Esophagus squamous epithelium (tissue), 4 donors: ENCODE data around the gene ABHD12.

Source experiments
- POLR2A ChIP-seq, 4 donors: fragments of 450-650 bp; IDR thresholded peaks; one replicate each; pipeline ENCODE4 v1.6.1; 2017; ENCODE audit warnings: antibody characterized with exemption in 4 of 4, mild to moderate bottlenecking in 4 of 4, moderate library complexity in 3 of 4
- TF ChIP-seq, protein P1 (sequence below), 6 experiments: fragments of 450-650 bp in 4 of 6; fragments of 200-600 bp in 2 of 6; sonication (generic) in 2 of 6; IDR thresholded peaks; one replicate each; pipeline ENCODE4 v1.5.1; 2016 to 2019; ENCODE audit warnings: antibody characterized with exemption in 6 of 6, mild to moderate bottlenecking in 4 of 6, moderate library complexity in 4 of 6

DNA sequence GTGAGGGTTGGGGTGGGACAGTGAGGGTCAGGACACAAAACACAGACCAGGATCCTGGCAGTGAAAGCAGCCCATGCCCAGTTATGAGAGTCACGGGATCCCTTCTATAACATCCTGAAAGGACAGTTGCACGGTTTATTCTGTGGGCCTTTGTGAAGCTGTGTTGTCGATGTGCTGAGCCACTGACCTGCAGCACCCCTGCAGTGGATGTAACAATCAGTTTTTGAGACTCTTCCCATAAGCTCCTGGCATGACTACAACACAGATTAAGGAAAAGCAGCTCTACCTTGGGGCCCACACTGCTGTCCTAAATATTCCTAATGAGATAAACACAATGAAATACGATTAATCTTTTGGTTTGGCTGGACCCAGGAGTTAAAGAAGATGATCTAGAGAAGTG is 139.1 kb downstream of the ABHD12 start:
- TF ChIP-seq, protein P1, sequence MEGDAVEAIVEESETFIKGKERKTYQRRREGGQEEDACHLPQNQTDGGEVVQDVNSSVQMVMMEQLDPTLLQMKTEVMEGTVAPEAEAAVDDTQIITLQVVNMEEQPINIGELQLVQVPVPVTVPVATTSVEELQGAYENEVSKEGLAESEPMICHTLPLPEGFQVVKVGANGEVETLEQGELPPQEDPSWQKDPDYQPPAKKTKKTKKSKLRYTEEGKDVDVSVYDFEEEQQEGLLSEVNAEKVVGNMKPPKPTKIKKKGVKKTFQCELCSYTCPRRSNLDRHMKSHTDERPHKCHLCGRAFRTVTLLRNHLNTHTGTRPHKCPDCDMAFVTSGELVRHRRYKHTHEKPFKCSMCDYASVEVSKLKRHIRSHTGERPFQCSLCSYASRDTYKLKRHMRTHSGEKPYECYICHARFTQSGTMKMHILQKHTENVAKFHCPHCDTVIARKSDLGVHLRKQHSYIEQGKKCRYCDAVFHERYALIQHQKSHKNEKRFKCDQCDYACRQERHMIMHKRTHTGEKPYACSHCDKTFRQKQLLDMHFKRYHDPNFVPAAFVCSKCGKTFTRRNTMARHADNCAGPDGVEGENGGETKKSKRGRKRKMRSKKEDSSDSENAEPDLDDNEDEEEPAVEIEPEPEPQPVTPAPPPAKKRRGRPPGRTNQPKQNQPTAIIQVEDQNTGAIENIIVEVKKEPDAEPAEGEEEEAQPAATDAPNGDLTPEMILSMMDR (IDR thresholded peaks at IDR 0.05): no peak
- TF ChIP-seq POLR2A (IDR thresholded peaks at IDR 0.05): no peak
